Measurements from ENCODE around the gene CYTH3.

DNA sequence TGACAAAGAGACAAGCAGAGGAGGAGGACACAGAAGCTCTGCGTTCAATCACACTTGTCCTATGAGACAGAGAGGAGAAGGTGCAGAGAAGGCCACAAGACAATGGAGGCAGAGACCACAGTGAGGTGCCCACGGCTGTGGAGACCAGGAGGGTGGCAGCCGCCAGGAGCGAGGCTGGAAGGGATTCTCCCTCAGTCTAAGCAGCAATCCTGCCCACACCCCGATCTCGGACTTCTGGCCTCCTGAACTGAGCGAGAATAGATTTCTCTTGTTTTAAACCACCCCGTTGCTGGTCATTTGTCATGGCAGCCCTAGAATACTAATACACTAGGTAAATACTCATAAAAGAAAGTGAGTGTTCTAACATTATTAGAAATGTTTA is 92.1 kb downstream of the CYTH3 start:
- TF ChIP-seq, protein P1, sequence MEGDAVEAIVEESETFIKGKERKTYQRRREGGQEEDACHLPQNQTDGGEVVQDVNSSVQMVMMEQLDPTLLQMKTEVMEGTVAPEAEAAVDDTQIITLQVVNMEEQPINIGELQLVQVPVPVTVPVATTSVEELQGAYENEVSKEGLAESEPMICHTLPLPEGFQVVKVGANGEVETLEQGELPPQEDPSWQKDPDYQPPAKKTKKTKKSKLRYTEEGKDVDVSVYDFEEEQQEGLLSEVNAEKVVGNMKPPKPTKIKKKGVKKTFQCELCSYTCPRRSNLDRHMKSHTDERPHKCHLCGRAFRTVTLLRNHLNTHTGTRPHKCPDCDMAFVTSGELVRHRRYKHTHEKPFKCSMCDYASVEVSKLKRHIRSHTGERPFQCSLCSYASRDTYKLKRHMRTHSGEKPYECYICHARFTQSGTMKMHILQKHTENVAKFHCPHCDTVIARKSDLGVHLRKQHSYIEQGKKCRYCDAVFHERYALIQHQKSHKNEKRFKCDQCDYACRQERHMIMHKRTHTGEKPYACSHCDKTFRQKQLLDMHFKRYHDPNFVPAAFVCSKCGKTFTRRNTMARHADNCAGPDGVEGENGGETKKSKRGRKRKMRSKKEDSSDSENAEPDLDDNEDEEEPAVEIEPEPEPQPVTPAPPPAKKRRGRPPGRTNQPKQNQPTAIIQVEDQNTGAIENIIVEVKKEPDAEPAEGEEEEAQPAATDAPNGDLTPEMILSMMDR (IDR thresholded peaks at IDR 0.05; ENCODE audit: extremely low read depth in 1 of 2, insufficient read depth in 1 of 2, low read depth in 1 of 2, low read length in 2 of 2) = no peak
- TF ChIP-seq POLR2AphosphoS5 (IDR thresholded peaks at IDR 0.05; ENCODE audit: insufficient read depth, low read depth, low read length) (no peak), EZH2 (IDR thresholded peaks at IDR 0.05; ENCODE audit: borderline replicate concordance, low read depth, low read length, severe bottlenecking) (no peak), GATA2 (IDR thresholded peaks at IDR 0.05; ENCODE audit: insufficient read depth, insufficient read length, low read depth, low read length) (no peak), POLR2A (IDR thresholded peaks at IDR 0.05; ENCODE audit: low read depth, low read length) (no peak)

Data from endothelial cell of umbilical vein (primary cell).